Activated CD8-positive, alpha-beta memory T cell treated with anti-CD3 and anti-CD28 coated beads for 24 hours (primary cell): ENCODE results near the gene BIRC6.

ENCODE experiments used
- DNase-seq: peaks from one replicate; pipeline ENCODE4 v3.0.0-alpha.2; 2020

The BIRC6 gene

GRCh38 chr2:32375228-32375892 is 18.5 kb downstream of the BIRC6 start:
- DNase-seq, result no peak

DNA sequence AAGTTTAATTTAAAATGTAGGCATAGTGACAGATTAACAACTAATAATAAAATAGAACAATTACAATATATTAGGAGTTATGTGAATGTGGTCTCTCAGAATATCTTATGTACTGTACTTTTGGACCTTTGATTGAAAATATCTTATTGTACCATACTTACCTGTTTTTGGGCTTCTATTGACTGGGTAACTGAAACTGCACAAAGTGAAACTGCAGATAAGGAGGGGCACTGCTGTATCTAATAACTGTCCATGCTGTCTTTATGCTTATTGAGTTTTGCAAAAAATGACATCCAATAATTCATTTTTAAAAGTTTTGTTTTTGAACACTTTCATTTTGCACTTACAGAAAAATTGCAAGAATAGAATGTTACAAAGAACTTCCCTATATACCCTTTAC is 19.9 kb downstream of the BIRC6 start:
- DNase-seq, result no peak

GRCh38 chr2:32377928-32378327 is 21.1 kb downstream of the BIRC6 start:
- DNase-seq, result no peak

DNA sequence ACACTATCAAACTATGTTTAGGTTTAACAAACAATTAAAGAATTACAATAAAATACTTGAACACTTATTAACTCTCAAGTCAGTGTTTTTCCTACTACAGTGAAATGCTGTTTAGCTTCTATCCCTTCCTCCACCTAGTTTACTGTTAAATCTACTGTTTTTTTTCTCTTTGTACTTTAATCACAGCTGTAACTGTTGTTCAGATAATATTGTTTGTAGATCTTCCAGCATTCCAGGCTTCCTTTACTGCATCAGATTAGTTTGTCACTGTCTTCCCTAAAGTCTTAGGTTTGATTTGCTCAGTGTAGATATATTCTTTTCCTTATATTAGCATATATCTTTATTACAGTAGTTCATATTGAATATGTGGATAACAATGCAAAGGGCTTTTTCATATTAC is 22.5 kb downstream of the BIRC6 start:
- no peak for DNase-seq

DNA sequence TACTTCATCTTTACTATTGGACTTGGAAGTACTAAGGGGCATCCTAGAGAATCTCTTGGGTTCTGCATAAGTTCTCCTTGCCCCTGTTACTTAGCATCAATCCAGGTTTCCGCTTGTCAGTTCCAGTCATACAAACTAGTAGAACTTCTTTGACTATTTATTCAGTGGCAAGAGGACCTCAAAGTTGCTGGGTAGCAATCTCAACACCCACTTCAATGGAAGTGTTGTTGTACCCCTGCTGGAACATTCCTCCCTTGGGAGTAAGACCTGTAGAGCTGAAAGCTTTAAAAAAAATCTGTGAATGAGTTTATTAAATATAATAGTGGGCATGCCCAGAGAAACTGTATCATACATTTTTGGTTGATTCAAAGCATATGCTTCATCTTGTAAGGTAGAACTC is 27.0 kb downstream of the BIRC6 start:
- no peak for DNase-seq

GRCh38 chr2:32384529-32384928 is 27.7 kb downstream of the BIRC6 start:
- no peak for DNase-seq

- DNase-seq, result no peak
Measured at GRCh38 chr2:32386739-32387138, 29.9 kb downstream of the BIRC6 start.

GRCh38 chr2:32399221-32399620 is 42.4 kb downstream of the BIRC6 start:
- DNase-seq, result no peak

DNA sequence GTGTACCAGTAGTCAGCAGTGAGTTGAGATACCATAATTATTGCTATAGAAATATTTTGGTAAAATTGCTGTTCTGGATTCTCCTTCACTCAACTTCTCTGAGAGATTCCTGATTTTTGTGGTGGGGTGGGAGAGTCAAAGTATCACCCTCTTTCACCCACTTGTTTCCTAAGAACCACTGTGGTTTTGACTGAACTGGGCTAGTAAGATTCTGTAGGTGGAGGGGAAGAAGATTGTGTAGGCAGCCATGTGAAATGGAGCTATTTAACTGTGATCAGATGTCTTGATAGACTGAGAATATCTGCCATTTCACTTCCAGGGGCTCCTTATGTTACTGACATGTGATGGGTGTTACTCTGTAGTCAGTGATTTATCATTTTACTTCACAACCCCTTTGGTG is 45.3 kb downstream of the BIRC6 start:
- DNase-seq, result no peak

DNA sequence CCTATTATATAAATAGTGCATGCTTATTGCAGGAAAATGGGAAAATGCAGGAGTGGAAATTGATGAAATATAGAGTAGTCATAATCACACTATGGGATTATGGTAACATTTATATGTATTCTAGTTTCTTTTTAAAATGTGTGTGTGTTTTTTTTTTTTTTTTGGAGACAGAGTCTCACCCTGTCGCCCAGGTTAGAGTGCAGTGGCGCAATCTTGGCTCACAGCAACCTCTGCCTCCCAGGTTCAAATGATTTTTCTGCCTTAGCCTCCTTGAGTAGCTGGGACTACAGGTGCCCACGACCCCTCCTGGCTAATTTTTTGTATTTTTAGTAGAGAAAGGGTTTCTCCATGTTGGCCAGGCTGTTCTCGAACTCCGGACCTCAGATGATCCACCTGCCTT is 47.0 kb downstream of the BIRC6 start:
- DNase-seq, result no peak

GRCh38 chr2:32404691-32405090 is 47.9 kb downstream of the BIRC6 start:
- DNase-seq, result no peak

DNA sequence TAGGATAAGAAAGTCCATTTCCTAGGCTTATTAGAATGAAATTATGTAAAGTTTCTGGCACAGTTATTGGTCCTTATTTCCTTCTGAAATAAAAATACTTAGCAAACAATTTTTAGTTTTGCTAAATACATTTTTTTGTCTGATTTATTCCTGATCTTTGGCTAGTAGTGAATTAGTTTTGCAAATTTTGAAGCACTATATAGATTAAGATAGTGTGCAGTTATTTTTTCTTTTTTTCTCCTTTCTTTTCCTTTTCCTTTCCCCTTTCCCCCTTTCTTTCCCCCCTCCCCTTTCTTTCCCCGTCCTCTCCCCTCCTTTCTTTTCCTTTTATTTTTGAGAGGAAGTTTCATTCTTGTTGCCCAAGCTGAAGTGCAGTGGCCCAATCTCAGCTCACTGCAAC is 59.7 kb downstream of the BIRC6 start:
- no peak for DNase-seq

GRCh38 chr2:32417659-32418058 is 60.8 kb downstream of the BIRC6 start:
- no peak for DNase-seq

- DNase-seq, result no peak
Measured at GRCh38 chr2:32418778-32419177, 62.0 kb downstream of the BIRC6 start.

GRCh38 chr2:32422133-32422532 is 65.3 kb downstream of the BIRC6 start:
- no peak for DNase-seq

DNA sequence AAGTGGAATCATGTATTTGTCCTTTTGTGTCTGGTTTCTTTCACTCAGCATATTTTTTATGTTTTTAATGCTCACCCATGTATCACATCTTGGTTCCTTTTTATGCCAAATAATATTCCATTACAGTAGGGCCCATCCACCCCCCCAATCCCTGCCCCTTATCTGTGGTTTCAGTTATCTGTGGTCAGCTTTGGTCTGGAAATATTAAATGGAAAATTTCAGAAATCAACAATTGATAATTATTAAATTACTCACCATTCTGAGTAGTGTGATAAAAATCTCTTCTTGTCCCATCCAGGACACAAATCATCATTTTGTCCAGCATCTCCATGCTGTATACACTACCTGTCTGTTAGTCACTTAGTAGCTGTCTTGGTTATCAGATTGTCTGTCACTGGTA is 66.7 kb downstream of the BIRC6 start:
- DNase-seq, result no peak

- DNase-seq, result no peak
Measured at GRCh38 chr2:32424739-32425138, 67.9 kb downstream of the BIRC6 start.

DNA sequence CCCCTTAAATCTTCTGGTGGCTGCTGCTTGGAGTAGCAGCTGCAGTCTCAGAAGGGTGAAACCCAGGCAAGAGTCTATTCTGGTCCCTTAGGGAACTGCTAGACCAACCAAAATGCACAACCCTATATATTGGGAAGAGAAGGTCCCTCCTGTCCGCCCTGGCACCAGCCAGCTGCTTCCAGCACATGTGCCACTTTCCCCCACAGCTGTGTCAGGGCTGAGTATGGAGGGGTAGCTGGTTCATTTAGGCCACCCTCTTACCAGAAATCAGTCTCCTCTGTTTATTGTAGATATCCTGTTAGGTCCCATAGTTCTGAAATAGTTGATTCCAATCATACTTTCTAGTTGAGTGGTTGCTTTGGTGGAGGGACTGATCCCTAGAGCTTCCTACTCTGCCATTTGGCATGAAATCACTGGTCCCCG is 68.9 kb downstream of the BIRC6 start:
- no peak for DNase-seq

- DNase-seq, result no peak
Measured at GRCh38 chr2:32427672-32428610, 71.1 kb downstream of the BIRC6 start.

DNA sequence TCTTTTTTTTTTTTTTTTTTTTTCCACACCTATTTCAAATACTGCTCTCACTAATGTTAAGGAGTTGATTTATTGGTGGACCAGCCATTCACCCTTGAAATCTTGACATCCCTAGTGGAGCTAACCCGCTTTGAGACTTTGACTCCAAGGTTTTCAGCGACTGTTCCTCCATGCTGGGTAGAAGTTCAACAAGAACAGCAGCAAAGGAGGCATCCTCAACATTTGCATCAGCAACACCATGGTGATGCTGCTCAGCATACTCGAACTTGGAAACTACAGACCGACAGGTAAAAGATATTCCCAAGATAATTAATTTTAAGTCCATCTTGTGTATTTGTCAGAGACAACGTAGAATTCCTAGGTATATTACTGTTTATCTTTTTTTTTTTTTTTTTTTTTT is 74.0 kb downstream of the BIRC6 start:
- DNase-seq, result no peak

DNA sequence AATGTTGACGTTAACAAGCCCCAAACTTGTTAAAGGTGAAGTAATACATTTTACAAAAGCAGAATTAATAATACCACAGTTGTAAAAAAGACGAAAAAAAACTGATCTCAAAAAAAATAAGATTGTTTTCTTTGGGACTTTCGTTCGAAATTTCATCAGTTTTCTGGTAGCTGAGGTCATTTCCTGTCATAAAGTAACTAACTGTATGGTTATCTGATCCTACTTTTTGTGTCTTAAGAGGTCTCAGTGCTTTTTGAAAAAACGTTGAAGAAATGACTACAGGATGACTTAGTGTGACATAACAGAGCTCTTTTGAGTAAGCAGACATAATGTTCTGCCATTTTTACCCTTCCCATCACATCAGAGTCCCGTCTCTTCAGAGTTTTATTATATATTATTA is 79.3 kb downstream of the BIRC6 start:
- DNase-seq, result no peak

DNA sequence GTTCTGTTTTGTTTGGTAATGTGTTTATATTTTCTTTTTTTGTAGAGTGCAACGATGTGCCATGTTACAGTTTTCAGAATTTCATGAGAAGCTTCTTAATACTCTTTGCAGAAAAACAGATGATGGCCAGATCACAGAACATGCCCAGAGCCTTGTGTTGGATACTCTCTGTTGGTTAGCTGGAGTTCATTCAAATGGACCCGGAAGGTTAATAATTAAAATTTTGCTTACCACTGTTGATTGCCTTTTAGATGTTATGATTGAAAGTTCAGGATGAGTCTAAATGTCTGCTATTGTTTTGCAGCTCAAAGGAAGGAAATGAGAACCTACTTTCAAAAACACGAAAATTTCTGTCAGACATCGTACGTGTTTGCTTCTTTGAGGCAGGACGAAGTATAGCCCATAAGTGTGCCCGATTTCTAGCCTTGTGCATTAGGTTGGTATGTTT is 85.2 kb downstream of the BIRC6 start:
- no peak for DNase-seq

DNA sequence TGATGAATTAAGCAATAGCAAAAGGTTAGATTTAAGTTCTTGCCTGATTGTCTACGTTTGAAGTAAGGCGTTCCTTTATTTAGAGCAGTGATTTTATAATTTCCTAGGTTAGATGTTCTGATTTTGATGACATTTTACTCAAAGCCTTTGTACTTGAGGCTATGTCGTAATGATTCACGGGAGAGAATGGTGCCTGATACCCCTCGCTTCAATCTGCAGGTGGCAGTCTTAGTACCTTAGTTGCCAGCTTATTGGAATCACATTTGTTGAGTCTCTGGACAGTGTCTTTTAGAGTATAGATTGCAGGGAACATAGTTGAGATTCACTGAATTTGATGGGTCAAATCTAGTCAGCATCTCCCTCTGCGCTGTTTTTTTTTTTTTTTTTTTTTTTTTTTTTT is 89.5 kb downstream of the BIRC6 start:
- DNase-seq, result no peak

- DNase-seq, result no peak
Measured at GRCh38 chr2:32450851-32451250, 94.0 kb downstream of the BIRC6 start.
